SKM-1 (cell line): ENCODE measurements around the gene DEFB115.
"Not testable (repeated sequence)": the region's sequence is repeated elsewhere in the genome, so short reads cannot be mapped to it uniquely, and the experiment has no call there.

Source experiments
- DNase-seq: peaks from one replicate; lab custom pipeline; 2025; ENCODE audit not compliant: unreplicated experiment; lab: John Stamatoyannopoulos, UW

DEFB115 gene

GRCh38 chr20:31257364-31257763 lies at the start of gene DEFB115:
TSS of gene DEFB115 (plus strand) at chr20:31257664. CDS start at chr20:31257664, 0 bp downstream.
- no peak for DNase-seq

- no peak for DNase-seq
These were observed 20.5 kb upstream of the DEFB115 start for GRCh38 chr20:31236953-31237352.

GRCh38 chr20:31237763-31238162 lies 19.7 kb upstream of the DEFB115 start:
- DNase-seq, result no peak

- DNase-seq, result no peak
These were observed 18.3 kb upstream of the DEFB115 start for GRCh38 chr20:31239139-31239538.

- DNase-seq, result no peak
These were observed 505 bp upstream of the DEFB115 start for GRCh38 chr20:31256959-31257358.

- DNase-seq, result peak; percentile 1
These were observed 3.0 kb downstream of the DEFB115 start for GRCh38 chr20:31260326-31260932.

GRCh38 chr20:31274441-31274840 lies 17.0 kb downstream of the DEFB115 start:
- DNase-seq, result no peak

GRCh38 chr20:31278178-31278577 lies 20.7 kb downstream of the DEFB115 start:
- DNase-seq, result no peak

- not testable (repeated sequence) for DNase-seq
These were observed 27.5 kb downstream of the DEFB115 start for GRCh38 chr20:31284964-31285363.

- no peak for DNase-seq
These were observed 51.2 kb downstream of the DEFB115 start, which contains the start of gene DEFB116 for GRCh38 chr20:31308535-31309162. TSS of gene DEFB116 (minus strand) at chr20:31308585. CDS start at chr20:31308585, 0 bp downstream.
